Dendritic cell treated with granulocyte-macrophage colony-stimulating factor and Interleukin-4, amounts not matched to agents 40 ng/mL and 50 ng/mL, for 4 days (primary cell): Measurements from ENCODE around the gene BABAM2.

Source experiments
- H3K27ac Mint-ChIP-seq: one replicate; pipeline ENCODE4 v1.8.0; 2022; ENCODE audit warnings: mild to moderate bottlenecking, mixed read lengths
- H3K27me3 Mint-ChIP-seq: one replicate; pipeline ENCODE4 v1.8.0; 2022; ENCODE audit warnings: mild to moderate bottlenecking, mixed read lengths
- H3K36me3 Mint-ChIP-seq: one replicate; pipeline ENCODE4 v1.8.0; 2022; ENCODE audit warnings: low read depth, mixed read lengths
- H3K4me1 Mint-ChIP-seq: one replicate; pipeline ENCODE4 v1.8.0; 2022; ENCODE audit warnings: low read depth, mixed read lengths
- H3K4me3 Mint-ChIP-seq: one replicate; pipeline ENCODE4 v1.8.0; 2022; ENCODE audit warnings: mild to moderate bottlenecking, moderate library complexity, mixed read lengths
- H3K9me3 Mint-ChIP-seq: one replicate; pipeline ENCODE4 v1.8.0; 2022; ENCODE audit warnings: mixed read lengths
- intact Hi-C: fragments of 100-400 bp; cut with micrococcal nuclease; formaldehyde crosslinking; loops from one replicate; pipeline ENCODE4 v1.15.0; 2022

BABAM2 gene

DNA sequence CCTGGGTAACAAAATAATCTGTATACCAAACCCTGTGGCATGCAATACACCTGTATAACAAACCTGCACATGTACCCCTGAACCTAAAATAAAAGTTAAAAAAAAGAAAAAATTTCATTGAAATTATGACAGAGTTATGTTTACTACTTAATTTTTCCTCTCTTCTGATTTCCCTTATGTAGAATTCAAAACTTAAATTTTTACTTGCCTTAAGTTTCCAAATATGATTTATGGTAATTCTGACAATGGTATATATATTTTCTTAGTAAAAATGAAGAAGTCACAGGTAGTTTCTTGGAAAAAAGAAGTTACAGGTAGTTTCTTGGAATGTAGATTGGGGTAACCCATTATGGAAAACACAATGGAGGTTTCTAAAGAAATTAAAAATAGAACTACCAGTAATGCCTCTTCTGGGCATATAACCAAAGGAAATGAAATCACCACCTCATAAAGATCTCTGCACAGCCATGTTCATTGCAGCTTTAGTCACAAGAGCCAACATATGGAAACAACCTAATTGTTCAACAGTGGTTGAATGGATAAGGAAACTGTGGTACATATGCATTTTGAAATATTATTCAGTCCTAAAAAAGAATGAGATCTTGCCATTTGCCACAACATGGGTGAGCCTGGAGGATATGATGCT lies 164.9 kb downstream of the BABAM2 start:
- intact Hi-C loops, result no loop called here
- Mint-ChIP-seq H3K4me1 (peaks cover 8% of the 10 kb centered on the region), H3K36me3 (peaks cover 12% of the 10 kb centered on the region), H3K27ac (no peak overlapping the region), H3K27me3 (no peaks in the 10 kb centered on the region), H3K4me3 (no peak overlapping the region), H3K9me3 (no peaks in the 10 kb centered on the region)

DNA sequence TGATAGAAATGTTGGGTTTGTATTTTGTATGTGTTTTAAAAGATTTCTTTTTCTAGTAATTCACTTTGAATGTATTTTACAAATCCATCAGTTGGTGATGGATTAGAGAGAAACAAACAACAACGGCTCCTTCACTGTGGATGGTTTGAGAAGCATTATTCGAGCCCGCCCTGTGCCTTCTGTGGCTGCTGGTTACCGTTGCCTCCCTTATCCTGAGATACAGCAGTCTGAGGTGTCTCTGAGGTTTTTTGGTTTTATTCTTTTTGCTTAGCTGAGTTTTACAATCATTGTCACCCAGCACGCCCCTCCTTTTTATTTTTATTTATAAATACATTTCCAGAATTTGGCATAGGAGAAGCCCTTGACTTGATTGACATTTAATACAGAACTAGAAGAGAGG lies 168.3 kb downstream of the BABAM2 start:
- H3K27ac Mint-ChIP-seq, result no peak overlapping the region
- H3K4me1 Mint-ChIP-seq, result no peaks in the 10 kb centered on the region
- H3K9me3 Mint-ChIP-seq, result no peaks in the 10 kb centered on the region

DNA sequence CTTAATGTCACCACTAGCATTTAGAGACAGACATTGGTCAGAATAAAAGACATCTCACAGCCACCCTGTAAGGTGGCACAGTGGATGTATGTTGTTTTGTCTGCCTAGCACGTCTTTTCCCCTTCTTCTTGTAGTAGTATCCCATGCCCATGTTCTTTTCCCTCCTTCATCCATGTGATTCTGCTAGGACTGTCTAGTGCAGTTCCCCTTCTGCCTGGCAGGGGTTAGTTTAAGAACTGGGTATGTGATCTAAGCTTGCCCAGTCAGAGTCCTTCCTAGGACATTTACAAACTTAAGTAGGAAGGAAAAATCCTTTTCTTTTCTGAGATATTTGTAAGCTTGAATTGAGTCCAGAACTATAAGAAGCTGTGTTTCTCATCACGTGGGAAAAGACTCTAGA lies 172.3 kb downstream of the BABAM2 start:
- Mint-ChIP-seq H3K36me3 (no peaks in the 10 kb centered on the region), H3K4me1 (peaks cover 8% of the 10 kb centered on the region), H3K27ac (no peak overlapping the region), H3K27me3 (no peaks in the 10 kb centered on the region), H3K4me3 (no peak overlapping the region), H3K9me3 (no peaks in the 10 kb centered on the region)
- intact Hi-C loops, result no loop called here

More for the DNA sequence above, 168.3 kb downstream of the BABAM2 start:
- no peaks in the 10 kb centered on the region for H3K36me3 Mint-ChIP-seq
- H3K27me3 Mint-ChIP-seq, result no peaks in the 10 kb centered on the region
- intact Hi-C loops, result no loop called here
- H3K4me3 Mint-ChIP-seq, result no peak overlapping the region

DNA sequence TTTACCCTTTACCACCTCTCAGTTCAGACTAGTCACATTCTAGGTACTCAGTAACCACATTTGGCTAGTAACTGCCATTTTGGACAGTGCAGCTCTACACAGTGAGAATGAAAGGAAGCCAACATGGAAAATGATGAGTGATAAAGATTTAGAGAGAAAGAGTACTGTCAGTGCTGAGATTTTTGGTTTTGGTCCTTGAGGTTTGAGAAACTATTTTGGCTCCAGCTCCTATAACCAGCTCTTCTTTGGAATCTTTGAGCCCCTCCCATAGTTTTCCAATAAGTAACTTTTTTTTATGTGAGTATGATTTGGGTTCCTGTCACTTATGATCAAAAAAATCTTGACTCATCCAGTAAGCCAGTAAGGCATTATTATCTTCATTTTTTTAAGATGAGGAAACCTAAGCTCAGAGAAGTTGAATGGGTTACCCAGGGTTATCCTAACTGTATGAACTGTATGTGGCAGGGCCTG lies 173.0 kb downstream of the BABAM2 start:
- intact Hi-C loops, result no loop called here
- Mint-ChIP-seq H3K27ac (no peak overlapping the region), H3K4me3 (no peak overlapping the region), H3K9me3 (no peaks in the 10 kb centered on the region), H3K27me3 (no peaks in the 10 kb centered on the region), H3K4me1 (peaks cover 8% of the 10 kb centered on the region), H3K36me3 (no peaks in the 10 kb centered on the region)

DNA sequence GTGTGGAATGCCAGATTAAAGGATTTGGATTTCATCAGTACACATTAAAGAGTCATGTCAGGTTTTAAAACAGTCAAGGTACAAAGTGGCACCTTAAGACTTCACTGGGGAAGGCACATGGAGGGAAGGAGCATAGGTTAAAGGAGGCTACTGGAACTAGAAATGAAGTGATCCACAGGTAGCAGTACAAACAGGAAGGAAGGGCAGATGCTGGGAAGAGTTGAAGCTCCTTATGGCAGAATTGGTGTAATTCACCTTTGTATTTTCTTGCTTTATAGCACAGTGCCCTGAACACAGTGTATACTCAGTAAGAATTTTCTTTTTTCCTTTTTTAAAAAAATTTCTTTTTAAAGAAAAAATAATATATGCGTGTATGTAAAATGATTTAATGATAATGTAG lies 177.1 kb downstream of the BABAM2 start:
- peak overlapping the region; percentile 1 for H3K27ac Mint-ChIP-seq

DNA sequence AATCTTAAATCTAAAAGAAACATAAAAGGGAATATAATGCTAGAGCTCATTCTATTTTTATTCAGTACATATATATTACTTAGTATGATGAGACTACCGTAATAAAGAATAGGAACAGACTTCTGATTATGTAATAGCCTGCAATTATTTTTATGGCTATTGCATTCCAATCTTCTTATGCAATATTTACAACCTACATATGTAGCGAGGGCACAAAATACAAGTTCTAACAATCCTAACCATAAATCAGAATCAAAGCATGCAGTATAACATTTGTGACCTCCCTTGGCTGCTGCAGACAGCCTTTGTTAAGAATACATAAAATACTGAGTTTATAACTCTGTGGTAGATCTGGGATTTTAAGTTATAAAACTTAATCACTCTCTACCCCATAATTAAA lies 177.6 kb downstream of the BABAM2 start:
- Mint-ChIP-seq H3K4me1 (peaks cover 16% of the 10 kb centered on the region), H3K4me3 (no peak overlapping the region), H3K27me3 (no peaks in the 10 kb centered on the region), H3K27ac (no peak overlapping the region), H3K36me3 (no peaks in the 10 kb centered on the region), H3K9me3 (no peaks in the 10 kb centered on the region)
- intact Hi-C loops, result no loop called here

More for the DNA sequence above, 177.1 kb downstream of the BABAM2 start:
- H3K9me3 Mint-ChIP-seq, result no peaks in the 10 kb centered on the region
- no peaks in the 10 kb centered on the region for H3K36me3 Mint-ChIP-seq
- no peaks in the 10 kb centered on the region for H3K27me3 Mint-ChIP-seq
- H3K4me3 Mint-ChIP-seq, result no peak overlapping the region
- H3K4me1 Mint-ChIP-seq, result peaks cover 16% of the 10 kb centered on the region
- intact Hi-C loops, result no loop called here

DNA sequence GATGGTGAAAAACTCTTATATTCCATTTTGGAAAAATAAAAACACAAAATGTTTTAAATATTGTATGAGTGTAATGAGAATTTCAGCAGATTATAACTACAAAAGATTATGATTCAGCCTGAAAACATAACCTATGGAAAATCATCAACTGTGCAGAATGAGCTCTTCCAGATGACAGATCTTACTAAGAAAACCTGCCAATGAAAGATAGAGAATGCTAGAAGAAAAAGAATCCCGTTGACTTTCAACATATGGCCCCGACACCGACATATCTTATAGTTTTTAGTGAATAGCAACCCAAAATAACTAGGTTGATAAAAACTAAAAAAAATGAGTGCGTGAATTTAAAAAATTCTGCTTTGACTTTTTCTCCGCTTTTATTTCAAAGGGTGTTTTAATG lies 178.0 kb downstream of the BABAM2 start:
- Mint-ChIP-seq H3K4me1 (peaks cover 16% of the 10 kb centered on the region), H3K36me3 (no peaks in the 10 kb centered on the region), H3K27ac (no peak overlapping the region), H3K9me3 (no peaks in the 10 kb centered on the region), H3K27me3 (no peaks in the 10 kb centered on the region), H3K4me3 (no peak overlapping the region)
- intact Hi-C loops, result no loop called here

DNA sequence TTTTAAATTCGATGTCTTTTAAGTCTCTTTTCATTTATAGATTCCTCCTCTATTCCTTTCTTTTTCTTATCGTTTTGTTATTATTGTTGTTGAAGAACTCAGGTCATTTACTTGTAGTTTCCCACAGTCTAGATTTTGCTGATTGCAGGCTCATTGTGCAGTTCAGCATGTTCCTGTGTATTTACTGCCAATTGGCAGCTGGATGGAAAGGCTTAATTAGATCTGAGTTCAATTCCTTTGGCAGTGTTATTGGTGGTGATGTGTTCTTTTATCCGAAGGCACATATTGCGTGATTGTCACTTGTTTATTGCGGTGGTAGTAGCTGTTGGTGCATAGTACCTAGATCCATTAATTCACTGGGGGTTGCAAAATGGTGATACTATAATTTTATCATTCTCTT lies 180.7 kb downstream of the BABAM2 start:
- H3K4me1 Mint-ChIP-seq, result peaks cover 16% of the 10 kb centered on the region
- no peaks in the 10 kb centered on the region for H3K9me3 Mint-ChIP-seq
- no peak overlapping the region for H3K27ac Mint-ChIP-seq
- no peaks in the 10 kb centered on the region for H3K27me3 Mint-ChIP-seq
- no peak overlapping the region for H3K4me3 Mint-ChIP-seq
- intact Hi-C loops, result no loop called here
- H3K36me3 Mint-ChIP-seq, result no peaks in the 10 kb centered on the region

DNA sequence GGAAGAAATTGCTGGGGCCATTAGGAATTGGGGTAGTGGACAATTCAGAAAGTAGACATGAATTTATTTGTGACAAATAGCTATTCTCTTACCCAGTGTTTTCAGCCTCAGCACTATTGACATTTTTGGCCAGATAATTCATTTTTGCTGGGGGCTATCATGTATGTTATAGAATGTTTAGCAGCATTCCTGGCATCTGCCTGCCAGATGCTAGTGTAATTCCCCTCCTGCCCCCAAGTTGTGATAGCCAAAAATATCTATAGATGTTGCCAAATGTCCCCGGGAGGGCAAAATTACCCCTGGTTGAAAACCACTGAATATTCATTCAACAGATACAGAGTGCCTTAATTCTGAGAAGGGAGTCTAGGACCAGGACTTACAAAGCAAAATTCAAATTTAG lies 183.6 kb downstream of the BABAM2 start:
- Mint-ChIP-seq H3K4me3 (no peak overlapping the region), H3K9me3 (no peaks in the 10 kb centered on the region), H3K27me3 (no peaks in the 10 kb centered on the region), H3K36me3 (no peaks in the 10 kb centered on the region), H3K4me1 (peaks cover 16% of the 10 kb centered on the region), H3K27ac (no peak overlapping the region)
- intact Hi-C loops, result no loop called here

DNA sequence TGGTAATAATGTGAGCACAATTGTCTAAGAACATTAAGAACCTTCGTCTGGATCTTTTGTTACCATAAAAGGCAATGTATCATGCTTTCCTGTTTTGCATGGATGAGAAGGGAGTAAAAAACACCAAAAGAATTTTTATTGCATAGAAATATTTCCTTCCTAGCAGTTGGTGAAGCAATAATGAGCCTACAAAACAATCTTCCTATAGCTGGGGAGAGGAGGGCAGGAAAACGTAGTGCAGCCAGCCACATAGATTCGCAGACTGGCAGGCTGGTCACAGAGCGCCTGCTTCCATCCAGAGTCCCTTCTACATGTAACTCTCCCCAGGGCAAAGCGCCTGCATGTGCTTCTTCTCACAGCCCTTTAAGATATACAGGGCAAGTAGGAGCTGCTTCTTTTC lies 190.4 kb downstream of the BABAM2 start:
- Mint-ChIP-seq H3K27me3 (no peaks in the 10 kb centered on the region), H3K4me1 (peaks cover 47% of the 10 kb centered on the region), H3K9me3 (no peaks in the 10 kb centered on the region), H3K36me3 (no peaks in the 10 kb centered on the region), H3K4me3 (no peak overlapping the region), H3K27ac (no peak overlapping the region)
- intact Hi-C loops, result no loop called here

DNA sequence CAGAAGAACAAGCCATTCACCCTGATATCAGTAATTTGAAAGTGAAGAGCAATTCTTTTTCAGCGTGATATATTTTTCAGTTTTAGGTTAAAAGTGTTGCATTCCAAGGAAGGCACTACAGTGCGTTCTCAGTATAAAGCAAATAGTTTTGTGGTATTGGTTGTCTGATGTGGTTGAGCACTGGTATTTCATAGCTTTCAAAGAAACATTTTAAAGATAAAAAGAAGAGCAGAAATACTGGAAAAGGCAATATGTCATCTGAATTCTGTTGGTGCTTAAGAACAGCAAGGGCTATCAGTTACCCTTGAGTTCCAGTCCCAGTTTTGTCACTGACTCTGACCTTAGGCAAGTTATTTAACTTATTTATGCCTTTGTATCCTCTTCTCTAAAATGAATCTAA lies 191.6 kb downstream of the BABAM2 start:
- Mint-ChIP-seq H3K27ac (no peak overlapping the region), H3K4me1 (peaks cover 47% of the 10 kb centered on the region)
- intact Hi-C loops, result no loop called here

DNA sequence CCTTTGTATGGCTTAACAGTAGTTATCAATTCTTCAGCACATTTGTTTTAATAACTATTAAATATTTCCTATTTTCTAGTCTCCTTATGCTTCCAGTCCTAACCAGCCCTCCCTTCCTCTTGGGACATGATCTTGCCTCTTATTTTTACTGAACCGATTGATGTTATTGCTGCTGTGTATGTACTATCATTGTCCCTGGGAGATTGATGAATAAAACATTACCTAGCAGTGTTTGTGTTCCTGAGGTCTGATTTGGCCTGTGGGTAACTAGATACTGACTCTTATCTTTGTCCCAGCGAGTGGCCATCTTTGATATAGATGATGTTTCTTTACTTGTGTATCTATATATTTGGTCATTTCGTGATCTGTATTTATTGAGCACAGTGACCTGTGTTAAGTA lies 192.9 kb downstream of the BABAM2 start:
- no peak overlapping the region for H3K27ac Mint-ChIP-seq

More for the DNA sequence above, 191.6 kb downstream of the BABAM2 start:
- no peaks in the 10 kb centered on the region for H3K36me3 Mint-ChIP-seq
- H3K27me3 Mint-ChIP-seq, result no peaks in the 10 kb centered on the region
- H3K9me3 Mint-ChIP-seq, result no peaks in the 10 kb centered on the region
- H3K4me3 Mint-ChIP-seq, result no peak overlapping the region

DNA sequence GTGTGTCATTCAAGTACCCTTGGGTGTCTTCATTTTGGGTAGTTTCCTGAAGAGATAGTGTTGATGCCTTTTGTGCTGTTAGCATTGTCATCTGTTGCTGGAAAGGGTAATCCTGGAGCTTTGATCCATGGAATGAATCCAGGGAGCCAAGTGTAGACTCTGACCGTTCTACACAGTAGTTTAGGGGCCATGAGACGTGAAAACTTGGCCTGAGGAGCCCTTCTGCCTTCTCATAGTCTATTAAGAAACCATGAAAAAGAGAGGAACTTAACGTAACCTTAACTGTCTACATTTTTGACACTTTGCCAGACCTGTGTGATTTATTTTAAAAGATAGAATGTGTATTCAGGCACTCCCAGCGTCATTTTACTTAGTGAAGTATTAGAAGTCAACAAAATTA lies 194.0 kb downstream of the BABAM2 start:
- Mint-ChIP-seq H3K27me3 (no peaks in the 10 kb centered on the region), H3K9me3 (no peaks in the 10 kb centered on the region), H3K4me3 (no peak overlapping the region), H3K36me3 (no peaks in the 10 kb centered on the region), H3K4me1 (peaks cover 29% of the 10 kb centered on the region), H3K27ac (peak overlapping the region; percentile 16)
- intact Hi-C loops, result no loop called here

More for the DNA sequence above, 192.9 kb downstream of the BABAM2 start:
- no peaks in the 10 kb centered on the region for H3K27me3 Mint-ChIP-seq
- peaks cover 38% of the 10 kb centered on the region for H3K4me1 Mint-ChIP-seq
- H3K4me3 Mint-ChIP-seq, result no peak overlapping the region
- H3K36me3 Mint-ChIP-seq, result no peaks in the 10 kb centered on the region
- intact Hi-C loops, result no loop called here
- H3K9me3 Mint-ChIP-seq, result no peaks in the 10 kb centered on the region

DNA sequence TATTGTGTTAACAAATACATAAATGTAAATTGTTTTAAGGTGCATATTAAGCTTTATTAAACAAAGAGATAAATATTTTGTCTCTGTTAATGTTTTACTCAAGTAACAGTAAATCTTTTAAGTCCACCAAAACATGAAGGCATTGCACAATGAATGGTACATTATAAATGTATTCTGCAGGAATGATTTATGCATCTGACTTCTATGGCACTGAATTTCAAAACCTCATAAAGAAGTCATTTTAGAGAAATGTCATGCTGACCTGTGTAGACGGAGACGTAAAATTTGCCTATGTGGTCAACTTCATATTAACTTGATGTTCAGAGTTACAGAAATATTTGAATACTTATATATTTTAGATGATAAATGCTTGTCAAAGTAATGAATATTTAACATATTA lies 194.7 kb downstream of the BABAM2 start:
- no peaks in the 10 kb centered on the region for H3K36me3 Mint-ChIP-seq

DNA sequence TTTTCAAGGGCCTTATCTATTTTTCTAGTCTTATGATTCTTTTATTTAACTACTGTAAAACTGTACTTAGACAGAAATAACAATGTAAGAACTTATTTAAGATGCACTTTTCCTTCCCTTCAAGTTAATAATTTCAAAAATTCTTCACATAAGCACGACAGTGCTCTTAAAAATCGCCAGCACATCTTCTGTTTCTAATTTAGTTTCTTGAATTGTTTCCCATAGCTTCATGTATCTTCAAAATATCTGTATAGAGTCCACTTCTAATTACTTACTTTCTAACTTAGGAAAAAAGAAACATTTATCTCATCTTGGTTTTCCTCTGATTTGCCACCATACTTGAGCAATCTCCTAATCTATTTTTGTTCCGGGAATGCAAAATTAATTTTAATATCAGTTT lies 196.1 kb downstream of the BABAM2 start:
- H3K4me1 Mint-ChIP-seq, result peaks cover 16% of the 10 kb centered on the region
- intact Hi-C loops, result no loop called here
- no peak overlapping the region for H3K27ac Mint-ChIP-seq
- H3K9me3 Mint-ChIP-seq, result no peaks in the 10 kb centered on the region
- no peaks in the 10 kb centered on the region for H3K27me3 Mint-ChIP-seq
- H3K4me3 Mint-ChIP-seq, result no peak overlapping the region
- no peaks in the 10 kb centered on the region for H3K36me3 Mint-ChIP-seq

More for the DNA sequence above, 194.7 kb downstream of the BABAM2 start:
- intact Hi-C loops, result no loop called here
- no peak overlapping the region for H3K4me3 Mint-ChIP-seq
- H3K4me1 Mint-ChIP-seq, result peaks cover 26% of the 10 kb centered on the region
- no peaks in the 10 kb centered on the region for H3K9me3 Mint-ChIP-seq
- H3K27ac Mint-ChIP-seq, result no peak overlapping the region
- H3K27me3 Mint-ChIP-seq, result no peaks in the 10 kb centered on the region
